Measurements from ENCODE around the gene LAMB1.
"Not testable (repeated sequence)": the region's sequence is repeated elsewhere in the genome, so short reads cannot be mapped to it uniquely, and the experiment has no call there.

The LAMB1 gene

DNA sequence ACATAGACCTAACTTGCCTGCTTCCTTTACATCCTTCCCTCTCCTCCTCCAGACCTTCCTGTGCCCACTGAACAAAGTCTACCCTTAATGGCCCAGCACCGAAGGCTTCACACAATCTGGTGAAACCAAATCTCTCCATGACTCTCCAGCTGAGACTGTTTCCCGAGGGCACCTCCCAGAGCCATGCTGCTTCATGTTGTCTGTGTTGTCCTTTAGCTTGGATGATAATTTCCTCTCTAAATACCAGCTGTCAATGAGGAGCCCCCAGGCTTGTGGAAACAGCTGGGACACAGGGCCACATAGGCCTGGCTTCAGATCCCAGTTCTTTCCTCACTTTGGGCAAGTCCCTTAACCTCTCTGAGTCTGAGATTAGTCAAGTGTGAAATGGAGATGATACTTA, 57.6 kb downstream of the LAMB1 start:
- DNase-seq (ENCODE audit: low read depth), result no peak

- DNase-seq (ENCODE audit: low read depth), result no peak
These were observed 58.4 kb downstream of the LAMB1 start for GRCh38 chr7:107944411-107945169.

DNA sequence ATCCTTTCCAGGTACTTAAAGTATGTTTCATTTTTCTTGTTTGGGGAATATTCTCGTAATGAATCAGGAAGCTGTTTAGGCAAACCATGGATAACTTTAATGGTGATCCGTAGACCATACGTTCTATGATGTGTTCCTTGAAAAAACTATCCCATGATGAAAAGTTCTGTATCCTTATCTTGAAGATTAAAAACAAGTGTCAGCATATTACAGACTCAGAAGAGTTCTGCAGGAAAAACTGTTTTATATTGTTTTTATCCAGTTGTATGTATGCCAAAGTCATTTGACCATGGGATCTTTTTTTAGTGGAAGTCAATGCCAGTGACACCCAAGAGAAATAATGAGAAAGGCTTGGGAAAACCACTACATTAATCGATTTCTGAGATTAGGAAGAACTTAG, 59.9 kb downstream of the LAMB1 start:
- DNase-seq (ENCODE audit: low read depth), result no peak

GRCh38 chr7:107940951-107941350, 62.0 kb downstream of the LAMB1 start:
- no peak for DNase-seq (ENCODE audit: low read depth)

GRCh38 chr7:107939573-107940489, 63.1 kb downstream of the LAMB1 start:
- no peak for DNase-seq (ENCODE audit: low read depth)

GRCh38 chr7:107938456-107939250, 64.3 kb downstream of the LAMB1 start:
- DNase-seq (ENCODE audit: low read depth), result no peak

DNA sequence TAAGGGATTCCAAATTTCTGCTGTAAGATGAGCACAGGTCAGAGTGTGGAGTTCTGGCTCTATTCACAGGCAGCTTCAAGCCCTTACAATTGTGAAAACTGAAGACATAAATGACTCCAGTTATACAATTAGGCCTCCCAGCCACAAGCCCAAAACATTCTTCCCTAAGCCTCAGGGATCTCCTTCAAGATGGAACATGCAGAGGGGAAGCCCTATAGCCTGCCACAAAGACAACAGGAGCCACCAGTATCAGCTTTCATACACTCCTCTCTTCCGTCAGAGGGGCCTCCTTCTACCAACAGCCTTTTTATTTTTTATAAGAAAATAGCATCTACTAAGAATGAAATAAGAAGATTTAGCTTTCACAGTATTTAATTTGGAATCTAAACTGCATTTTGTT, 65.4 kb downstream of the LAMB1 start:
- no peak for DNase-seq (ENCODE audit: low read depth)

GRCh38 chr7:107936312-107936711, 66.6 kb downstream of the LAMB1 start:
- DNase-seq (ENCODE audit: low read depth), result no peak

DNA sequence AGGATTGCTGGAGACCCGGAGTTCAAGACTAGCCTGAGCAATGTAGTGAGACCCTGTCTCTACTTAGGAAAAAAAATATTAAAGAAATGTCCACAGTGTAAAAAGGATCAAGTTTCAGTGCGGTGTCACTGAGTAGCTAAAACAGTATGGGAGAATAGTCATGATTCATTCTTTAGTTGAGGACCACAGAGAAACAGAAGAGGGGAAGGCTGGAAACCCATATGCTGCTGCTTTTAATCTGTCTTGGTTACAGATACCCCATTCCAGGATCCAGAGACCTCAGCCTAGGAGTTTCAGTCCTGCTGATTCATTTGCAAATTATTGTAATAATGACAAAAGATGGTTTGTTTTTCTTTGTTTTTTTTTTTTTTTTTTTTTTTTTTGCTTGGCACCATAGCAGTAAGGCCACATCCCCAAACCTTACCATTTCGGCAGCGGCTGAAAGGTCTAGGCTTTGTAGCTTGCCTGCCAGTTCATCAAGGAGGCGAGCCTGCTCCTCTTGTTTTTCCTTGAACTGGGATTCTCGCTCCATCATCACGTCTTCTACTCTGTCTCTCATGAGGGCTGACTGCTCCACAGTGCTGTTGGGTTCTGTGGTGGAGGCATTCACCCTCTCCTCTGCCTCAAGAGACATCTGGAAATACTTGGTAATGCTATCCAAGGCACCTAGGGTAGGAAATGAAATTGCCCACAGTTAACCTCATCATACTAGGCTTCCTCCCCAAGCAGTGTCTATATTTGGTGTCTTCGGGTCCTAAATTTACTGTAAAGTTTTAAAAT, 67.8 kb downstream of the LAMB1 start:
- DNase-seq (ENCODE audit: low read depth), result no peak

DNA sequence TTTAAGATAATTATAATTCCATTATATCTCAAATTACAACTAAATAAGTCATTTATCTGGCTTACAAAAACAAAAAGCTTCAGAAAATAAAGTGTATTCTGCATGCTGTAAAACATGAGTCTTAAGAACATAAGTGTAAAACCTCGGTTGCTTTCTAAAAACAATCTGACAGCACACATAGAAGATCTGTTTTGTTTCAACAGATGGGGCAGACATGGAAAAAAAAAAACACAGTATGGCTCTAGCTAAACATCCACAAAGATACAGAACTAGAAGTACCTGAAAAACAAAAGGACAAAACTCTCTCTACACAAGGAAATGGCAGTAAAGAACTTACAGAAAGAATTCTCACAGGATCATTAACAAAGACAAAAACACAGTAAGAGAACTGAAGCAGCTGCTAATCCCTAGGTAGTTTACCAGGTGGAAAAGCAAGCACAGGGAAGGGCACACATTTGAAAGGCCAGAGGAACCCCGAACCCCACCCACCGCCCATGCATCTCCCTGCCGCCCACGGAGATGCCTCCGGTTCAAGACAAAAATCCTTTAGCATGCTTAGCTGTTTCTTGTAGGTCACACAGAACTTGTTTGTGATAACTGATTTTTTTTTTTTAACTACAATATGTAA, 69.5 kb downstream of the LAMB1 start:
- DNase-seq (ENCODE audit: low read depth), result no peak

DNA sequence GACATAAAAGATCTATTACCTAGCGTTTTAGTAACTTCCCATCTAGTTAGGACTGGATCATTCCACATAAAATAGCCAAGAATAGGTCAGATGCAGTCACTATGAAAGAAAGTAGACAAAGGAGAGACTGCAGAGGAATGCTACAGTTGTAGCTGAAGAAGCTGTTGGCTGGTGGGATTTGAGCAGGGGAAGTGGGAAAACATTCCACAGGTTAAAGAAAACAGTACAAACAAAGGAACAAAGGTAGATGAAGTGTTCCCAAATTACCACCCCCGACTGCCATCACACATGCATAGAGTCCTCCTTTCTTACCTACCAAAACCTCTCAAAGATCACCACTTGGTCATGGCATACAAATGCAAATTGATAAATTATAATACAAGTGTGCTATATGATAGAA, 70.2 kb downstream of the LAMB1 start:
- DNase-seq (ENCODE audit: low read depth), result no peak

DNA sequence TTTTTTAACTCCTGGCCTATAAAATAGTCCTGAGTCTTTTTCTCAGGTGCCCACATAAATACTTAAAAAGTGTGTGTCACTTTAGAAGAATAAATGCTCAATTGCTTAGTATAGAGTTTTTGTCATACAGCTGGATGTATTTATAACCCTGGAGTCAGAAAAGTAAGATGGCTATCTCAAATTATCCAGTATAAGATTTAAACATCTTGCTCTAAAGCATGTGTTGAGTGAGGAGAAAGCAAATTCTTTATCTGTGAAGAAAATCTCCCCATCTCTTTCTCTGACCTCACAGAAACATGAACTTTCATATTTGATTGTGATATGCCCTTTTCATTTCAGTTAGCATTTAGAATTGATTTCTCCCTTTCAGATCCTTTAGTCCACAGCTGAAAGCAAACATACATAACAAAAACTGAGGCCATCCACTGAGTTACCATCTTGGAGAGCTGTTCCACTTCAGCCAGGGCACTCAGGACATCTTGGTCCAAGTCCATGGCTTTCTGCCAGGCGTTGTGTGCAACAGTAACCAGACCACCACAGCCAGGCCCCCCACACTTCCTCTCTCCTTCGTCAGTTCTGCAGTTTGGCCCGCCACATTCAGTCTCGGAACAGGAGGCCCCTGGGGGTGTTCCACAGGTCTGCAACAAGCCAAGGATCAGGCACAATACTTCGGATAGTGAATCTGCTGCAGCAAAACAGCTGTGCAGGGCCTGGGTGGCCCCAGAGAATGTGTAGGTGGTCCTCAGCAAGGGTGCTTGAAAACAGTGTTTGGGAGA, 71.0 kb downstream of the LAMB1 start:
- no peak for DNase-seq (ENCODE audit: low read depth)

- DNase-seq (ENCODE audit: low read depth), result no peak
These were observed 76.5 kb downstream of the LAMB1 start for GRCh38 chr7:107926481-107926880.

GRCh38 chr7:107924841-107925504, 78.0 kb downstream of the LAMB1 start:
- no peak for DNase-seq (ENCODE audit: low read depth)

DNA sequence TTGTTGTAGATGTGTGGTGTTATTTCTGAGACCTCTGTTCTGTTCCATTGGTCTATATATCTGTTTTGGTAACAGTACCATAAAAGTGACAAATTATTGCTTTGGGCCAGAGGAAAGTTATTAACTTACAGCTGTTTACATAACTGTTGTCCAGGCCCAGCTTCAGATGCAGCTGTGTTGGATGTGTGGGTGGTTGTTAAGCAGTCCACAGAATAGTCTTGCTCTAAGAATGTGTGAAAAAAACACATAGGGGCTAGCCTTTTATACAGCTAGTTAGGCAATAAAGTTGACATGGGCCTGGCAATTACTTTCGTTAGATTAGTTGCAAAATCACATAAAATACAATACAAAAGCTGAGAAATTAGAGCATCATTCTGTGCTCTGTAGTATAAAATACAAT, 80.1 kb downstream of the LAMB1 start:
- no peak for DNase-seq (ENCODE audit: low read depth)

- not testable (repeated sequence) for DNase-seq (ENCODE audit: low read depth)
These were observed 81.1 kb downstream of the LAMB1 start for GRCh38 chr7:107921826-107922225.

DNA sequence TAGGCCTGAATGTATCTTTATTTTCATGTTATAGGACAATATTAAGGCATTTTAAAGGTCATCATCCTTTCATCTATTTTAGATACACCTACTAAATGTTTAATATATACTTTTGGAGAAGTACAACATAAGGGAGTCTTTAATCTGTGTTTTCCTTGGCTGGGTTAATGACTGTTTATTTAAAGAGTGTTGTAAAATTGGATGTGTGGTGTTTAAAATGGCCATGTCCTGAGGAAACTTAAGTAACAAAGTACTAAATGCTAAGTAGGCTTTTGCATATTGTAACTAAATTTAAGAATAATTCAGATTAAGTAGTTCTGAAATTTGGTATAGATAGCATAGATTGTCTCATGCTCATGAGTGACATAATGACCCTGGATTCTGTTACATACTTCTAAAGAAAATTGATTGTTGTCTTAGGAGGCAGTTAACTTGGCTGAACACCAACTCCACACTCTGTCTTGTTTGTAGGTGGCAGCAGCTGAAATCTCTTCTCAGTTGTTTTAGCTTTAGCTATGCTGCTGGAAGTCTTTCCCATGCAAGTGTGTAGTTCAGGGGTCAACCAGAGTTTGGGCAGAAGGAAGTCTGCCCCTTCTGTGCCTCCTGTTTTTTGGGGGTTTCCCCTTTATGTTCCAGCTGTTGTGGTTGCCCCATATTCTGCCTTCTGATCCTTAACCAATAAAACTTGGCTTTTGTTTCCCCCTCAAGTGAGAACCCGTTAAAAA, 82.8 kb downstream of the LAMB1 start:
- no peak for DNase-seq (ENCODE audit: low read depth)

DNA sequence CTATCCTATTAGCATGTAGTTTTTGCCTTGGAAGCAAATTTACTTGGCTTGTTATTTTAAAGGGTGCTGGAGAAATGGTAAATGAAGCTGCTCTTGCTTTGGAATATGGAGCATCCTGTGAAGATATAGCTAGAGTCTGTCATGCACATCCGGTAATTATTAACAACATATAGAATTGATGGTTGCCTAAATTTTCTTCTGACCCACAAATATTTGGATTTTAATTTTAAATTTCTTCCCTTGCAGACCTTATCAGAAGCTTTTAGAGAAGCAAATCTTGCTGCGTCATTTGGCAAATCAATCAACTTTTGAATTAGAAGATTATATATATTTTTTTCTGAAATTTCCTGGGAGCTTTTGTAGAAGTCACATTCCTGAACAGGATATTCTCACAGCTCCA, 84.0 kb downstream of the LAMB1 start:
- no peak for DNase-seq (ENCODE audit: low read depth)
